NCI-H2196 treated with DMSO at 0.1 percent for 48 hours (cell line): ENCODE data around the gene SLC22A23.

Source experiments
- DNase-seq: peaks from one replicate; lab custom pipeline; 2025; ENCODE audit not compliant: unreplicated experiment; lab: John Stamatoyannopoulos, UW

Gene SLC22A23

GRCh38 chr6:3471711-3472110 lies 14.9 kb upstream of the SLC22A23 start:
- peak; percentile 50 for DNase-seq

GRCh38 chr6:3471286-3471685 lies 14.4 kb upstream of the SLC22A23 start:
- peak; percentile 50 for DNase-seq

- no peak for DNase-seq
Observed at GRCh38 chr6:3468585-3468984, 11.7 kb upstream of the SLC22A23 start.

- DNase-seq = no peak
Observed at GRCh38 chr6:3467996-3468395, 11.1 kb upstream of the SLC22A23 start.

- DNase-seq = no peak
Observed at GRCh38 chr6:3466488-3467219, 9.8 kb upstream of the SLC22A23 start.

DNA sequence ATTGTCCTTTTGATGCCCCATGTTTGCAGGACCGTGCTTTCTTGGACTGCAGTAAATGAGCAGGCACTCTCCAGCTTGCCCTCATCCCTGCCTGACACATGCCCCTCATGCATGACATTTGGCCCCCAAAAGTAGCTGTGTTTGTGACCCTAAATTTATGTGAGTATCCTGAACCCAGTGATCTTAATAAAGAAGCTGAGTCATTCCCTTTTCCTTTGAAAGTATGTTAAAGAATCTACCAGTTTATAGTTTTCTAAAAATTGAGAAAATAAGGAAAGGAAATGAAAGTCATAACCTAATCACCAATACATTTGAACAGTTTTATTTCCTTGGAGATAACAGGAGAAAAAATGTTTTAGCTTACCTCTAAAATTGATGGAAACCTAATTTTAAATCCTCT lies 3.4 kb upstream of the SLC22A23 start:
- no peak for DNase-seq

DNA sequence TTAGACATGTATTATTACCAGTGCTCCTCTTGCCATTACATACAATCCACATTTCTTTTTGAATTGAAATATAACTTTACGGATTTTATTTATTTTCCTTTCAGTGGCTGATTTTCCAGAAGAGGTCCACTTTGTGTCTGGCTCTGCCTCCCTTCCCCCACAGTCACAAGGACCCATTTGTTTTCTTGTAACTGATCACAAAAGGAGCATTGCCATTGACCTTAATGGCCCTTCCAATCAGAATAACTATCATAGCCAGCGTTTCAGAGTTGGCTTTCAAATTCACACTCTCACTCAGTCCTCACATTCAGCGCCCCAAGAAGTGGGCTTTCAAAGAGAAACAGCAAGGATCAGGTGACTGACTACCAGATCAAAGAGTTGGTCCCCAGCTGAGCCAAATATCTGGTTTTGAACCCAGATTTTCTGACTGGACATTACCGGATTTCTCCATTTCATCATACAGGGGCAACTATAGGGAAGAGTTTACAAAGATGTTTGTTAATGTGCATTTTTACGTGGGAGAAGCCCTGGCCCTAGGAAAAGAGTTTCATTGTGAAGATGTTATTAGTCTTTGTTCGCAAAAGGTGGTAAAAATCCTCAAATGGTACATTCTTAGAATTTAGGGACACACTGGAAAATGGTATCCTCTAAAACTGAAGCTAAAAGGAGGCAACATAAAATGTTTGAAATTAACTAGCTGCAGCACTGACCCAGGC lies 2.0 kb upstream of the SLC22A23 start:
- no peak for DNase-seq

- DNase-seq = peak; percentile 60
Observed at GRCh38 chr6:3457710-3458602, 1.1 kb upstream of the SLC22A23 start.

GRCh38 chr6:3456395-3456897 lies 404 bp downstream of the SLC22A23 start:
- no peak for DNase-seq

- DNase-seq = no peak
Observed at GRCh38 chr6:3455569-3456394, 1.1 kb downstream of the SLC22A23 start.

GRCh38 chr6:3455147-3455568 lies 1.7 kb downstream of the SLC22A23 start:
- DNase-seq = no peak

DNA sequence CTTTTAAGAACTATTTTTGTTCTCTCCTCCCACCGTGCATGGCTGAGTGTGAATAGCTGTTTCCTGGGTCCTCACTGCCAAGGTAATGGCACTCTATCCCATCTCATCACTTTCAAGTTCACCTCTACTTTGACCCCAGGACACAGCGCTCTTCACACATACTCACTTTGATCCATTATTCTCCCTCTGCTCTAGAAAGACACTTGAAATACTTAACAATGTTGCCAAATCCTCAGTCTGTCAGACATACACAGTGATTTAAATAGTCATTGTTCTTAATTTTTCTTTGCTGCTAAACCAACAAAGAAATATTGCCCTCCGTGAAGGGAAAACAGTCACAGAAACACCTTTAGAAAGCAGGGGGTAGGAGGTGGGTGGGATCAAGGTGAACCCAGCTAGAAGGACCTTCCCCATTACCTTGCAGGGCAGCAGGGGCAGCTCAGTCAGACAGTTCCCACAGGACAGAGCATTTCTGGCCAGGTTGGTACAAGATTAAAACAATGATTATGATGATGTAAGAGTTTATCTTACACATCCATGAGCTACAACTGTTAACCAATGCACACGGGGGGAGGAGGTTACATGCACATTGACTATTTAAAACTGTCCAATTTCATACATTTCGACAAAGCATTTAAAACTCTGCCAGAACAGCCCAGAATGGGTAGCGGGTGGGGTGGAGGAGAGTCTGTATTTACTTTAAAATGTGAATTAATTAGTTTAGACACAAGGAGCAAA lies 2.4 kb downstream of the SLC22A23 start:
- DNase-seq = no peak

DNA sequence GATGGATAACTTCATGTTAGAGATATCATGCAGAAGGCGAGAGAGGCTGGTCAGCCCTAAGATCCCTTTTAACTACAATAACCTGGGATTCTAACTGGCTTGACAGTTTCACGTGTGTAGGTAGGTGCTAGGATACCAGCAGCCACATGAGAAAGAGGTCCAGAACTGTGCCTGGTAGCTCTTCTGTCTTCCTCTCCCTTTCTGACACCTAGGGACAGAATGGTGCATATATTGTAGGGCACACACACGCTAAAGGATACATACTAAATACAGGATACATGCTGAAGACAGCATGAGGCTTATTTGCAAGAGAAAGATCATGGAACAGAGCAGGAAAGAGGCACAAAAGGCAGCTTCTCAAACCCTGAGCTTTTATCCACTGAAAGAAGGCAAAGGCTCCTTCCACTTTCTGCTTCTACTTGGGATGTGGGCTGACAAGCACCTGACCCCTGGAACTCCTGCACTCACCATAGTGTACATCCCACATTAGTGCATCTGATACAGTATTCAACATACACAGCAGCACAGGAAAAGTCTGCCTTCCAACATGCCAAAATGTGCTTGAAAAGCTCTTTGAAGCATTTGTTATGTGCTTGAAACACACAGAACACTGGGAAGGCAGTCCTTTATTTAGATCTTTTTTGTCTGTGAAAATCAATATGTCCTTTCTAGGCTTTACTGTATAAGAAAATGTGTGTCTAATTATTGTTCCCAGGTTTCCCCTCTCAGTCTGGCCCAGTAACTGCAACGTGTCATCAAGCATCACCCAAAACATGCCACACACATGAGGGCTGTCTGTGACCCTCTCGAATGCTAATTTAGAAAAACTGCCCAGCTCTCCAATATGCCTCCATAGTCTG lies 3.2 kb downstream of the SLC22A23 start:
- DNase-seq = no peak

- DNase-seq = no peak
Observed at GRCh38 chr6:3451498-3451897, 5.4 kb downstream of the SLC22A23 start.

- DNase-seq = no peak
Observed at GRCh38 chr6:3450888-3451287, 6.0 kb downstream of the SLC22A23 start.

GRCh38 chr6:3449750-3450305 lies 7.0 kb downstream of the SLC22A23 start:
- no peak for DNase-seq

- no peak for DNase-seq
Observed at GRCh38 chr6:3449321-3449720, 7.5 kb downstream of the SLC22A23 start.

DNA sequence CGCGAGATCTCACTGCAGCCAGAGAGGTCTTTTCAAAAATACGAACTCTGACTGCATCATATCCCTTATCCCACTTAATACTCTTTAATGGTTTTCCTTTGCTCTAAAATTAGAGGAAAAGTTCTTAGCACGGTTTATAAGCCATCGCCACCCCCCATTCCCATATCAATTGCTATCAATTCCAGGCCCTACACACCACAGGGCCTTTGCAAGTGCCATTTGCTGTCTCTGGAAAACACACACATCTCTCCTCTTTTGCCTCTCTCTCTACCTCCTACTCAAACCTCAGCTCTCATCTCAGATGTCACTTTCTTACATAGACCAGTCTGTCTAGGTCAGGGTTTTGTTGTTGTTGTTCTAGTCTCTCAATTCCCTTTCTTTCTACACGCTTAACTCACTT lies 9.8 kb downstream of the SLC22A23 start:
- DNase-seq = no peak

DNA sequence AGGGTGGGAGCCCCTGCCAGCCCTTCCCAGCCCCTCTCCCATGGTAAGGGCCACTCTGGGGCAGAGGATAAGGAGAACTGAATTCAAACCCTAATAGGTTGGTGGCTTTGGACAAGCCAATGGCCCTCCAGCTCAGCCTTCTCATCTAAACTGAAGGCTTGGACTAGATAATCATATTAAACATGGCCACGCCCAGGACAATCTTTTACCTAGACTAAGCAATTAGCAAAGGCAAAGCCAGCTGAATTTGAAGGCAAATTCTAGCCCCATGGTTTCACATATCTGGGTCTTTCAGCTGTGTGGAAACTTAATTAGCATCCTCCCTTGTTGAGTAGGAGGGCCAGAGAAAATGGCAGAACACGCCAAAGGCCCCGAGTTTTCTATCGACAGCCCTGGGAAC lies 10.7 kb downstream of the SLC22A23 start:
- no peak for DNase-seq
